BE2C (cell line): Measurements from ENCODE around the gene NOX5.

Experiments used
- DNase-seq: peaks from one replicate; pipeline ENCODE4 v3.0.0-alpha.2; 2020
- H3K27me3 ChIP-seq: fragments of 250-450 bp; sonication (Bioruptor Pico); 2 replicates; pipeline ENCODE4 v1.5.1; 2020; ENCODE audit warnings: mild to moderate bottlenecking
- H3K36me3 ChIP-seq: fragments of 250-450 bp; sonication (Bioruptor Pico); 2 replicates; pipeline ENCODE4 v1.5.1; 2020; ENCODE audit warnings: mild to moderate bottlenecking
- H3K4me1 ChIP-seq: fragments of 250-450 bp; sonication (Bioruptor Pico); 2 replicates; pipeline ENCODE4 v1.5.1; 2020
- H3K4me3 ChIP-seq: 2 replicates; pipeline ENCODE4 v1.5.1; 2011; ENCODE audit warnings: low read depth, low read length
- H3K9me3 ChIP-seq: fragments of 250-450 bp; sonication (Bioruptor Pico); 2 replicates; pipeline ENCODE4 v1.5.1; 2020
- CTCF ChIP-seq: IDR thresholded peaks from 2 replicates; pipeline ENCODE4 v1.5.1; 2012; ENCODE audit warnings: mild to moderate bottlenecking, low read depth, low read length

The NOX5 gene

GRCh38 chr15:69012761-69013364 lies 1.6 kb upstream of the NOX5 start:
- no peak for DNase-seq
- Histone ChIP-seq H3K4me1 (peaks cover 5% of the 10 kb centered on the region), H3K9me3 (no peaks in the 10 kb centered on the region; the same call in 1 of the 2 replicates), H3K27me3 (no peaks in the 10 kb centered on the region), H3K36me3 (no peaks in the 10 kb centered on the region), H3K4me3 (no peak overlapping the region)
- no peak for TF ChIP-seq CTCF

- no peak for DNase-seq
These were observed 629 bp upstream of the NOX5 start for GRCh38 chr15:69013726-69014406.

GRCh38 chr15:69015591-69015990 lies 1.1 kb downstream of the NOX5 start:
- no peaks in the 10 kb centered on the region for H3K36me3 ChIP-seq
- no peak for TF ChIP-seq CTCF
- H3K27me3 ChIP-seq, result no peaks in the 10 kb centered on the region
- H3K9me3 ChIP-seq, result no peaks in the 10 kb centered on the region
- DNase-seq, result no peak
- H3K4me3 ChIP-seq, result no peak overlapping the region
- peaks cover 5% of the 10 kb centered on the region for H3K4me1 ChIP-seq

More at GRCh38 chr15:69013726-69014406, 629 bp upstream of the NOX5 start:
- Histone ChIP-seq H3K9me3 (no peaks in the 10 kb centered on the region), H3K36me3 (no peaks in the 10 kb centered on the region), H3K27me3 (no peaks in the 10 kb centered on the region), H3K4me3 (no peak overlapping the region), H3K4me1 (peaks cover 5% of the 10 kb centered on the region)
- TF ChIP-seq CTCF, result no peak

GRCh38 chr15:69016021-69016595 lies 1.6 kb downstream of the NOX5 start:
- Histone ChIP-seq H3K4me1 (peaks cover 5% of the 10 kb centered on the region), H3K36me3 (no peaks in the 10 kb centered on the region), H3K4me3 (no peak overlapping the region), H3K27me3 (no peaks in the 10 kb centered on the region), H3K9me3 (no peaks in the 10 kb centered on the region)
- DNase-seq, result no peak
- TF ChIP-seq CTCF, result no peak

- no peaks in the 10 kb centered on the region for H3K36me3 ChIP-seq
These were observed 3.5 kb downstream of the NOX5 start for GRCh38 chr15:69017978-69018377.

More at GRCh38 chr15:69017978-69018377, 3.5 kb downstream of the NOX5 start:
- no peak for DNase-seq
- TF ChIP-seq CTCF, result no peak
- Histone ChIP-seq H3K9me3 (no peaks in the 10 kb centered on the region), H3K27me3 (no peaks in the 10 kb centered on the region), H3K4me3 (no peak overlapping the region), H3K4me1 (peaks cover 5% of the 10 kb centered on the region)
